HepG2 (cell line): Measurements from ENCODE around the gene AAGAB.

Experiments used
- CEBPB ChIP-seq: IDR thresholded peaks from 2 replicates; pipeline ENCODE4 v1.6.1; 2011; ENCODE audit warnings: low read depth, low read length, improper control_type of control experiment, borderline replicate concordance
- CTCF ChIP-seq: sonication (generic); formaldehyde crosslinking; IDR thresholded peaks from 2 replicates; pipeline ENCODE4 v1.5.0; 2020; ENCODE audit warnings: mild to moderate bottlenecking, missing genetic modification reagents, moderate library complexity
- FOXP4 ChIP-seq: sonication (generic); formaldehyde crosslinking; IDR thresholded peaks from 2 replicates; pipeline ENCODE4 v1.4.0; 2020; ENCODE audit warnings: missing genetic modification reagents
- MTA3 ChIP-seq: sonication (generic); formaldehyde crosslinking; IDR thresholded peaks from 2 replicates; pipeline ENCODE4 v1.4.0; 2020; ENCODE audit warnings: missing genetic modification reagents
- SIN3A ChIP-seq: IDR thresholded peaks from 2 replicates; pipeline ENCODE4 v1.6.1; 2011; ENCODE audit warnings: low read depth, mild to moderate bottlenecking, control low read depth, low read length, borderline replicate concordance
- ZBTB40 ChIP-seq, 2 experiments: fragments of 450-650 bp in 1 of 2; sonication (generic) in 1 of 2; formaldehyde crosslinking in 1 of 2; IDR thresholded peaks; 2 replicates each; pipeline versions ENCODE4 v1.6.1 to v1.8.0; 2016 to 2022; ENCODE audit warnings: antibody characterized with exemption in 1 of 2, mild to moderate bottlenecking in 1 of 2, missing genetic modification reagents in 1 of 2
- ZNF354B ChIP-seq: sonication (generic); formaldehyde crosslinking; IDR thresholded peaks from 2 replicates; pipeline ENCODE4 v1.8.0; 2022; ENCODE audit warnings: mild to moderate bottlenecking, missing genetic modification reagents
- ZNF512 ChIP-seq: sonication (generic); formaldehyde crosslinking; IDR thresholded peaks from 2 replicates; pipeline ENCODE4 v1.4.0; 2020; ENCODE audit warnings: mild to moderate bottlenecking, missing genetic modification reagents
- TF ChIP-seq, protein P1 (sequence below): sonication (generic); formaldehyde crosslinking; IDR thresholded peaks from 2 replicates; pipeline ENCODE4 v1.4.0; 2020; ENCODE audit warnings: mild to moderate bottlenecking, missing genetic modification reagents
- TF ChIP-seq, protein P2 (sequence below): sonication (generic); formaldehyde crosslinking; IDR thresholded peaks from 2 replicates; pipeline ENCODE4 v1.5.0; 2020; ENCODE audit warnings: missing genetic modification reagents

DNA sequence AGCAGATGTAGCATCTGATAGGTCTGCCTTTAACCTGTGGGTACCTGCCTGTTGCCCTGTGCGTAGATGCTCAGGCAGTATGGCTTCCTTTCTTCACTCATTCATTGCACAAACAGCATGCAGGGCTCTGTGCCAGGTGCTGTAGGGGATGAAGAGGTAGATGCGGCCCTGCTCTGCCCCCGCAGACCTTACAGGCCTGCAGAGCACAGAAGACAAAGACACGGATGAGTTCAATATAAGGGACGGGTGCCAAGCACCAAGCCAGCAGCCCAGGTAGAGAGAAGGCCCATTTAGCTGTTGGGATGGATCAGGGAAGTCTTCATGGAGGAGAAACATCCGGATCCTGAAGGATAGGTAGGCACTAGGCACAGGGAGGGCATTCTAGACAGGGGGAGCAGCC is 69.4 kb downstream of the AAGAB start:
- TF ChIP-seq, protein P1, sequence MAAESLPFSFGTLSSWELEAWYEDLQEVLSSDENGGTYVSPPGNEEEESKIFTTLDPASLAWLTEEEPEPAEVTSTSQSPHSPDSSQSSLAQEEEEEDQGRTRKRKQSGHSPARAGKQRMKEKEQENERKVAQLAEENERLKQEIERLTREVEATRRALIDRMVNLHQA (CRISPR knock-in tag), result no peak
- TF ChIP-seq FOXP4 (CRISPR knock-in tag), result no peak
- no peak for TF ChIP-seq CEBPB
- TF ChIP-seq ZBTB40 (IDR thresholded peaks at IDR 0.05), result no peak
- no peak for TF ChIP-seq ZBTB40 (CRISPR knock-in tag; IDR thresholded peaks at IDR 0.05)
- no peak for TF ChIP-seq MTA3 (CRISPR knock-in tag)
- TF ChIP-seq CTCF (CRISPR knock-in tag), result no peak
- TF ChIP-seq, protein P2, sequence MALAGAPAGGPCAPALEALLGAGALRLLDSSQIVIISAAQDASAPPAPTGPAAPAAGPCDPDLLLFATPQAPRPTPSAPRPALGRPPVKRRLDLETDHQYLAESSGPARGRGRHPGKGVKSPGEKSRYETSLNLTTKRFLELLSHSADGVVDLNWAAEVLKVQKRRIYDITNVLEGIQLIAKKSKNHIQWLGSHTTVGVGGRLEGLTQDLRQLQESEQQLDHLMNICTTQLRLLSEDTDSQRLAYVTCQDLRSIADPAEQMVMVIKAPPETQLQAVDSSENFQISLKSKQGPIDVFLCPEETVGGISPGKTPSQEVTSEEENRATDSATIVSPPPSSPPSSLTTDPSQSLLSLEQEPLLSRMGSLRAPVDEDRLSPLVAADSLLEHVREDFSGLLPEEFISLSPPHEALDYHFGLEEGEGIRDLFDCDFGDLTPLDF, result no peak
- no peak for TF ChIP-seq SIN3A
- TF ChIP-seq ZNF512 (CRISPR knock-in tag), result no peak
- TF ChIP-seq ZNF354B (CRISPR knock-in tag), result no peak
